ENCODE measurements around the gene BCDIN3D.

GRCh38 chr12:49824416-49824815, 18.5 kb downstream of the BCDIN3D start:
- TF ChIP-seq REST (IDR thresholded peaks at IDR 0.05) (no peak), HNF4A (conservative IDR thresholded peaks at IDR 0.05) (no peak), RAD21 (IDR thresholded peaks at IDR 0.05) (no peak), CTCF (IDR thresholded peaks at IDR 0.05; ENCODE audit: low read depth, low read length, missing input control) (no peak), MAX (IDR thresholded peaks at IDR 0.05) (no peak), FOXA1 (IDR thresholded peaks at IDR 0.05) (no peak), YY1 (IDR thresholded peaks at IDR 0.05) (no peak), SP1 (IDR thresholded peaks at IDR 0.05) (no peak), ZBTB33 (IDR thresholded peaks at IDR 0.05) (no peak), ATF3 (IDR thresholded peaks at IDR 0.05) (no peak)
